Thymus (tissue), 2 donors: Measurements from ENCODE around the gene OXCT1. TPM values are rescaled to one million over a fixed set of nuclear protein-coding genes. Genes with fewer than 3 reads are reported as not detected.

Source experiments
- polyA plus RNA-seq: library from polyadenylated mRNA; stranded (reverse); fragments of 200-250 nt; gene quantifications from one replicate; pipeline ENCODE4 v1.2.3, GENCODE V29; 2013
- total RNA-seq: library from RNA; stranded (reverse); fragments of 120-200 nt; gene quantifications from one replicate; pipeline ENCODE4 v1.2.4, GENCODE V29; 2013
- donor health status: healthy.

Gene OXCT1
- total and polyA plus RNA-seq, 2 donors: 44.1 to 56.0 TPM

Other genes starting within 250 kb of the OXCT1 start
- gene RIMOC1, start 33.9 kb upstream of the OXCT1 start, total RNA-seq: 11.6 TPM
- 10.9 TPM for gene RIMOC1, start 33.9 kb upstream of the OXCT1 start, polyA plus RNA-seq
- 21.5 TPM for gene FBXO4, start 54.9 kb upstream of the OXCT1 start, total RNA-seq
- gene FBXO4, start 54.9 kb upstream of the OXCT1 start, polyA plus RNA-seq: 27.2 TPM